ENCODE data around the gene ATXN3L.

Gene ATXN3L

GRCh38 chrX:13276991-13277390 lies 42.9 kb downstream of the ATXN3L start:
- Histone ChIP-seq H3K27ac (replicated peaks; ENCODE audit: low read length) (no peak overlapping the region), H3K79me1 (ENCODE audit: low read depth, low read length) (no peaks in the 10 kb centered on the region), H3K4me2 (ENCODE audit: insufficient read depth, low read length, poor library complexity, severe bottlenecking) (no peak overlapping the region), H3K36me3 (replicated peaks in 1 of 2; ENCODE audit: control insufficient read depth in 2 of 2, insufficient read depth in 2 of 2, low read length in 2 of 2) (no peaks in the 10 kb centered on the region), H3K4me1 (ENCODE audit: control insufficient read depth in 2 of 2, insufficient read depth in 1 of 2, low read depth in 1 of 2, low read length in 2 of 2) (no peaks in the 10 kb centered on the region), H3K14ac (ENCODE audit: low read length) (no peak overlapping the region), H2BK12ac (ENCODE audit: low read length) (no peak overlapping the region), H3K4me3 (ENCODE audit: low read length in 2 of 2) (no peak overlapping the region), H2BK15ac (ENCODE audit: low read length) (no peak overlapping the region), H2AFZ (ENCODE audit: low read length) (no peak overlapping the region), H3K18ac (ENCODE audit: low read length) (no peak overlapping the region), H3K23ac (ENCODE audit: low read depth, low read length, poor library complexity) (no peak overlapping the region), H2AK5ac (ENCODE audit: low read depth, low read length) (no peak overlapping the region), H3K4ac (ENCODE audit: low read length) (no peak overlapping the region), H2BK5ac (ENCODE audit: low read length) (no peak overlapping the region), H4K91ac (ENCODE audit: low read depth, low read length, poor library complexity) (no peak overlapping the region), H3K9me3 (replicated peaks in 1 of 2; ENCODE audit: control insufficient read depth in 2 of 2, insufficient read depth in 1 of 2, low read depth in 1 of 2, low read length in 2 of 2) (no peaks in the 10 kb centered on the region), H3K9ac (ENCODE audit: low read depth, low read length, poor library complexity) (no peak overlapping the region), H4K8ac (ENCODE audit: low read depth, low read length) (no peak overlapping the region), H3K27me3 (ENCODE audit: control insufficient read depth in 3 of 3, insufficient read depth in 3 of 3, low read depth in 1 of 3, low read length in 3 of 3) (no peaks in the 10 kb centered on the region), H2BK120ac (ENCODE audit: low read depth, low read length) (no peak overlapping the region)
- no peak for DNase-seq (ENCODE audit: low spot score)
- WGBS, 2 donors (ENCODE audit: extremely low coverage in 2 of 2, insufficient read length in 2 of 2, insufficient replicate concordance in 1 of 2): no CpG with 5 or more reads among the region's 1 CpG

GRCh38 chrX:13275031-13275430 lies 44.8 kb downstream of the ATXN3L start:
- H3K4ac ChIP-seq (ENCODE audit: low read length): no peak overlapping the region
- no peak overlapping the region for H4K91ac ChIP-seq (ENCODE audit: low read depth, low read length, poor library complexity)
- no peaks in the 10 kb centered on the region for H3K36me3 ChIP-seq (replicated peaks in 1 of 2; ENCODE audit: control insufficient read depth in 2 of 2, insufficient read depth in 2 of 2, low read length in 2 of 2)
- no peak overlapping the region for H3K27ac ChIP-seq (replicated peaks; ENCODE audit: low read length)
- H2AK5ac ChIP-seq (ENCODE audit: low read depth, low read length): no peak overlapping the region
- no peak overlapping the region for H2BK120ac ChIP-seq (ENCODE audit: low read depth, low read length)
- WGBS, 2 donors (ENCODE audit: extremely low coverage in 2 of 2, insufficient read length in 2 of 2, insufficient replicate concordance in 1 of 2): no CpG with 5 or more reads among the region's 1 CpG
- no peaks in the 10 kb centered on the region for H3K9me3 ChIP-seq (replicated peaks in 1 of 2; ENCODE audit: control insufficient read depth in 2 of 2, insufficient read depth in 1 of 2, low read depth in 1 of 2, low read length in 2 of 2)
- H3K4me1 ChIP-seq (ENCODE audit: control insufficient read depth in 2 of 2, insufficient read depth in 1 of 2, low read depth in 1 of 2, low read length in 2 of 2): no peaks in the 10 kb centered on the region
- H3K23ac ChIP-seq (ENCODE audit: low read depth, low read length, poor library complexity): no peak overlapping the region
- no peaks in the 10 kb centered on the region for H3K79me1 ChIP-seq (ENCODE audit: low read depth, low read length)
- H2AFZ ChIP-seq (ENCODE audit: low read length): no peak overlapping the region
- no peak for DNase-seq (ENCODE audit: low spot score)
- H4K8ac ChIP-seq (ENCODE audit: low read depth, low read length): no peak overlapping the region
- no peak overlapping the region for H2BK5ac ChIP-seq (ENCODE audit: low read length)
- H2BK15ac ChIP-seq (ENCODE audit: low read length): no peak overlapping the region
- no peak overlapping the region for H3K9ac ChIP-seq (ENCODE audit: low read depth, low read length, poor library complexity)
- H3K18ac ChIP-seq (ENCODE audit: low read length): no peak overlapping the region
- no peak overlapping the region for H2BK12ac ChIP-seq (ENCODE audit: low read length)
- H3K27me3 ChIP-seq (ENCODE audit: control insufficient read depth in 3 of 3, insufficient read depth in 3 of 3, low read depth in 1 of 3, low read length in 3 of 3): no peaks in the 10 kb centered on the region
- no peak overlapping the region for H3K4me2 ChIP-seq (ENCODE audit: insufficient read depth, low read length, poor library complexity, severe bottlenecking)
- no peak overlapping the region for H3K14ac ChIP-seq (ENCODE audit: low read length)
- no peak overlapping the region for H3K4me3 ChIP-seq (ENCODE audit: low read length in 2 of 2)

DNA sequence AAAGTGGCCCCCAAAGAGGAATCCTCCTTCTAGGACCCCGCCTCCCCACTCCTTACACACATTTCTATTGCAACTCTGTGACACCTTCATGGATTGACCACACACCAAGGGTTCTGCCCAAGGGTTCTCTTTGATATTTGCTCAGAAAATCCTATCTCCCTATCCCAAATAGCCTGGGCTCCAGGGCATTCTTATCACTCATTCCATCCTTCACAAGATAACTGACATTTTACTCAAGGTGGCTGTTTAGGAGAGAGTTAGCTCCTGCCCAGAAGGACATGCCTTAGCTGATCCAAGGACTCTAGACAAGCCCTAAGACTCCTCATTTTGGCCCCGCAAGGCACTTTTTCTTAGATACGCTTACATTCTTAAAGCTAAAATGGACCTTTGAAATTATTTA lies 47.4 kb downstream of the ATXN3L start:
- Histone ChIP-seq H3K9ac (ENCODE audit: low read depth, low read length, poor library complexity) (no peak overlapping the region), H2AK5ac (ENCODE audit: low read depth, low read length) (no peak overlapping the region), H2AFZ (ENCODE audit: low read length) (no peak overlapping the region), H3K36me3 (replicated peaks in 1 of 2; ENCODE audit: control insufficient read depth in 2 of 2, insufficient read depth in 2 of 2, low read length in 2 of 2) (no peaks in the 10 kb centered on the region), H2BK15ac (ENCODE audit: low read length) (no peak overlapping the region), H3K14ac (ENCODE audit: low read length) (no peak overlapping the region), H3K4me2 (ENCODE audit: insufficient read depth, low read length, poor library complexity, severe bottlenecking) (no peak overlapping the region), H3K79me1 (ENCODE audit: low read depth, low read length) (no peaks in the 10 kb centered on the region), H3K9me3 (replicated peaks in 1 of 2; ENCODE audit: control insufficient read depth in 2 of 2, insufficient read depth in 1 of 2, low read depth in 1 of 2, low read length in 2 of 2) (no peaks in the 10 kb centered on the region), H3K23ac (ENCODE audit: low read depth, low read length, poor library complexity) (no peak overlapping the region), H3K18ac (ENCODE audit: low read length) (no peak overlapping the region), H2BK120ac (ENCODE audit: low read depth, low read length) (no peak overlapping the region), H3K4me1 (ENCODE audit: control insufficient read depth in 2 of 2, insufficient read depth in 1 of 2, low read depth in 1 of 2, low read length in 2 of 2) (peaks cover under 1% of the 10 kb centered on the region in 2 donors), H3K4ac (ENCODE audit: low read length) (no peak overlapping the region), H2BK5ac (ENCODE audit: low read length) (no peak overlapping the region), H4K91ac (ENCODE audit: low read depth, low read length, poor library complexity) (no peak overlapping the region), H2BK12ac (ENCODE audit: low read length) (no peak overlapping the region), H3K4me3 (ENCODE audit: low read length in 2 of 2) (no peak overlapping the region), H3K27ac (replicated peaks; ENCODE audit: low read length) (no peak overlapping the region), H4K8ac (ENCODE audit: low read depth, low read length) (no peak overlapping the region), H3K27me3 (ENCODE audit: control insufficient read depth in 3 of 3, insufficient read depth in 3 of 3, low read depth in 1 of 3, low read length in 3 of 3) (no peaks in the 10 kb centered on the region)
- DNase-seq (ENCODE audit: low spot score): no peak
- no CpG with 5 or more reads among the region's 3 CpGs for WGBS, 2 donors (ENCODE audit: extremely low coverage in 2 of 2, insufficient read length in 2 of 2, insufficient replicate concordance in 1 of 2)

DNA sequence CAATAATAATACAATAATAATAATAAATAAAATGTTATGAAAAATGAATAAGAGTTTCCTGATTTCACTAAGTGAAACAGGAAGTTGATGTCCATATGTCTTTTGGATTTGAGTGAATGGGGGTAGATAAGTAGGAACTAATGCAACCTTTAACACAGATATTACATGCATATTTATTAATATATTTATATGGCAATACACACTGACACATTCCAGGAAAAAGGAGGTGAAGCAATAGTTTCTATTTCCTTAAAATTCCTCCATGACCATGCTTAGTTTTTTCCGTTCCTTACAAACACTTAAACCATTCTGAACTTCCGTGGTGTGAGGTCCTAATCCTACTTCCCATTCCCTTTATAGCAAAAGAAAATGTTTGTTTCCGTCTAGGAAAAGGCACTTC lies 48.3 kb downstream of the ATXN3L start:
- peaks cover 3 to 4% of the 10 kb centered on the region in 2 donors for H3K4me1 ChIP-seq (ENCODE audit: control insufficient read depth in 2 of 2, insufficient read depth in 1 of 2, low read depth in 1 of 2, low read length in 2 of 2)
- no peak for DNase-seq (ENCODE audit: low spot score)
- H3K79me1 ChIP-seq (ENCODE audit: low read depth, low read length): no peaks in the 10 kb centered on the region
- H3K27me3 ChIP-seq (ENCODE audit: control insufficient read depth in 3 of 3, insufficient read depth in 3 of 3, low read depth in 1 of 3, low read length in 3 of 3): no peaks in the 10 kb centered on the region
- WGBS, 2 donors (ENCODE audit: extremely low coverage in 2 of 2, insufficient read length in 2 of 2, insufficient replicate concordance in 1 of 2): no CpG with 5 or more reads among the region's 3 CpGs
- no peak overlapping the region for H2BK15ac ChIP-seq (ENCODE audit: low read length)
- no peak overlapping the region for H4K91ac ChIP-seq (ENCODE audit: low read depth, low read length, poor library complexity)
- no peak overlapping the region for H2BK12ac ChIP-seq (ENCODE audit: low read length)
- no peak overlapping the region for H2AFZ ChIP-seq (ENCODE audit: low read length)
- H3K23ac ChIP-seq (ENCODE audit: low read depth, low read length, poor library complexity): no peak overlapping the region
- H2BK5ac ChIP-seq (ENCODE audit: low read length): no peak overlapping the region
- H3K4me3 ChIP-seq (ENCODE audit: low read length in 2 of 2): no peak overlapping the region
- H3K4ac ChIP-seq (ENCODE audit: low read length): no peak overlapping the region
- H3K14ac ChIP-seq (ENCODE audit: low read length): no peak overlapping the region
- no peaks in the 10 kb centered on the region for H3K36me3 ChIP-seq (replicated peaks in 1 of 2; ENCODE audit: control insufficient read depth in 2 of 2, insufficient read depth in 2 of 2, low read length in 2 of 2)
- no peak overlapping the region for H3K4me2 ChIP-seq (ENCODE audit: insufficient read depth, low read length, poor library complexity, severe bottlenecking)
- H4K8ac ChIP-seq (ENCODE audit: low read depth, low read length): no peak overlapping the region
- H3K18ac ChIP-seq (ENCODE audit: low read length): no peak overlapping the region
- no peak overlapping the region for H3K27ac ChIP-seq (replicated peaks; ENCODE audit: low read length)
- no peaks in the 10 kb centered on the region for H3K9me3 ChIP-seq (replicated peaks in 1 of 2; ENCODE audit: control insufficient read depth in 2 of 2, insufficient read depth in 1 of 2, low read depth in 1 of 2, low read length in 2 of 2)
- no peak overlapping the region for H2AK5ac ChIP-seq (ENCODE audit: low read depth, low read length)
- no peak overlapping the region for H3K9ac ChIP-seq (ENCODE audit: low read depth, low read length, poor library complexity)
- H2BK120ac ChIP-seq (ENCODE audit: low read depth, low read length): no peak overlapping the region

Data from neuronal stem cell (in vitro differentiated cells).